Endothelial cell of umbilical vein (primary cell): Measurements from ENCODE around the gene PNPLA6.
A peak's percentile ranks its signal among the peaks of the same experiment; 100 is the strongest.

Experiments
- EZH2 ChIP-seq: IDR thresholded peaks from 2 replicates; pipeline ENCODE4 v1.6.1; 2012; ENCODE audit warnings: borderline replicate concordance, low read depth, mild to moderate bottlenecking, moderate library complexity, low read length, inconsistent platforms; ENCODE audit not compliant: severe bottlenecking
- MYC ChIP-seq: IDR thresholded peaks from one replicate; pipeline ENCODE4 v1.6.1; 2011; ENCODE audit warnings: mild to moderate bottlenecking, low read depth, low read length
- POLR2A ChIP-seq: IDR thresholded peaks from 2 replicates; pipeline ENCODE4 v1.6.1; 2012; ENCODE audit warnings: low read depth, mild to moderate bottlenecking, control low read depth, low read length
- TF ChIP-seq, protein P1 (sequence below), 2 donors: IDR thresholded peaks; 1 replicate in 1 of 2; 2 replicates in 1 of 2; pipeline ENCODE4 v1.5.1; 2011; ENCODE audit warnings: low read length in 2 of 2, mild to moderate bottlenecking in 2 of 2, moderate library complexity in 2 of 2, control low read depth in 1 of 2, inconsistent platforms in 1 of 2, low read depth in 1 of 2; ENCODE audit not compliant: insufficient read depth in 1 of 2; ENCODE audit errors: extremely low read depth in 1 of 2
- TF ChIP-seq, protein P2 (sequence below): IDR thresholded peaks from 2 replicates; pipeline ENCODE4 v1.6.1; 2011; ENCODE audit not compliant: insufficient read depth, insufficient read length

DNA sequence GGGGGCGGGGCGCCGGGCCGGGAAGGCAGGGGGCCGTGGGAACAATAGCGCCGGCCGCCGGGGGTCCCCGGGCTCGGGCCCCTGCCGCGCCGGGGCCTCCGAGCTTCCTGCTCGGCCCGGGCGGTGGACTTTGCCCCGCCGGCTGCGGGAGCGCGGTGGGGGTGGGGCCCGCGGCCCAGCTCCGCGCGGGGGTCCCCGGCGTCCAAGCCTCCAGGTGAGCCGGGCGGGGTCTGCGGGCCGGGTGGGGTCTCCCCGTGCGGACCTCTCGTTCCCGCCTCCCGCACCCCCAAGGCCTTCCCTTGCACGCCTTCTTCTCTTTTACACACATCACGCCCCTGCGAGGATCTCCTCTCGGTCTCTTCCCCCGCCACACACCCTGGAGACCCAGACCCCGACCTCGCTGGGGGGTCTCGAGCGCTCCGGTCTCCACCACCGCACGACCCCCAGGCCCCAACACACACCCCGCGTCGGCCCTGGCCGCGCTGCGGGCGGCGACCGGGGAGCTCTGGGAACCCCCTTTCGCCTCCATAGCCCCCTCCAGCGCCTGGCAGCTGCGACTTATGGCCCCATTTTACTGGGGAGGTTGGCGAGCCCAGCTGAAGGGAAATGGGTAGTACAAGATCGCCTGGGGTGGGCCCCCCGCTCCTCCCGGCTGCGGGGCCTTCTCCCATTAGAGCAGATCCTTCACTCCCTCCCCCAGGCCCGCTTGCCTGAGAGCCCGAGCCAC lies 60.9 kb downstream of the PNPLA6 start:
- TF ChIP-seq, protein P1, sequence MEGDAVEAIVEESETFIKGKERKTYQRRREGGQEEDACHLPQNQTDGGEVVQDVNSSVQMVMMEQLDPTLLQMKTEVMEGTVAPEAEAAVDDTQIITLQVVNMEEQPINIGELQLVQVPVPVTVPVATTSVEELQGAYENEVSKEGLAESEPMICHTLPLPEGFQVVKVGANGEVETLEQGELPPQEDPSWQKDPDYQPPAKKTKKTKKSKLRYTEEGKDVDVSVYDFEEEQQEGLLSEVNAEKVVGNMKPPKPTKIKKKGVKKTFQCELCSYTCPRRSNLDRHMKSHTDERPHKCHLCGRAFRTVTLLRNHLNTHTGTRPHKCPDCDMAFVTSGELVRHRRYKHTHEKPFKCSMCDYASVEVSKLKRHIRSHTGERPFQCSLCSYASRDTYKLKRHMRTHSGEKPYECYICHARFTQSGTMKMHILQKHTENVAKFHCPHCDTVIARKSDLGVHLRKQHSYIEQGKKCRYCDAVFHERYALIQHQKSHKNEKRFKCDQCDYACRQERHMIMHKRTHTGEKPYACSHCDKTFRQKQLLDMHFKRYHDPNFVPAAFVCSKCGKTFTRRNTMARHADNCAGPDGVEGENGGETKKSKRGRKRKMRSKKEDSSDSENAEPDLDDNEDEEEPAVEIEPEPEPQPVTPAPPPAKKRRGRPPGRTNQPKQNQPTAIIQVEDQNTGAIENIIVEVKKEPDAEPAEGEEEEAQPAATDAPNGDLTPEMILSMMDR (IDR thresholded peaks at IDR 0.05; ENCODE audit: extremely low read depth in 1 of 2, insufficient read depth in 1 of 2, low read depth in 1 of 2, low read length in 2 of 2): no peak
- TF ChIP-seq POLR2A: no peak
- TF ChIP-seq MYC: no peak
- TF ChIP-seq EZH2: peak; percentile 71
- TF ChIP-seq, protein P2, sequence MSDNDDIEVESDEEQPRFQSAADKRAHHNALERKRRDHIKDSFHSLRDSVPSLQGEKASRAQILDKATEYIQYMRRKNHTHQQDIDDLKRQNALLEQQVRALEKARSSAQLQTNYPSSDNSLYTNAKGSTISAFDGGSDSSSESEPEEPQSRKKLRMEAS: no peak
